SK-N-DZ (cell line): Measurements from ENCODE around the gene ANAPC10.
"Not testable (repeated sequence)": the region's sequence is repeated elsewhere in the genome, so short reads cannot be mapped to it uniquely, and the experiment has no call there.

ENCODE experiments used
- DNase-seq: peaks from one replicate; pipeline ENCODE4 v3.0.0-alpha.2; 2015; ENCODE audit warnings: low spot score

ANAPC10 gene

GRCh38 chr4:145003675-145004074, 94.3 kb downstream of the ANAPC10 start:
- DNase-seq: no peak

DNA sequence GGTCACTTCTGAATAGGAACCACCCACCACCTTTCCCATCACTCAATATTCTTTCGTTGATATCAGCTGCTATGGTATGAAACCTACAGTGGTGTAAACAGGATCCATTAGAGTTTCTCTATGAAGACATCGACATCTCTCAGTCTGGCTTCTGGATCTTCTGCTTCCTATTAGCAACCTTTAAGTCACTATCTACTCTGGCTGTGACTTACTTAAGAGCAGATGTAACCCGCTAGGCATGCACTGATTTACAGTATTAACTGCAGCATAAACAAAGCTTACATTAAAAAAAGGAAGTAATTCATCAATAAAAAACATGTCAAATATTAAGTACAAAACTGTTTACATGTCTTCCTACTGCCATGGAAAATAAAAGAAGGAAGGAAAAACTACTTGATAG, 96.4 kb downstream of the ANAPC10 start:
- no peak for DNase-seq

DNA sequence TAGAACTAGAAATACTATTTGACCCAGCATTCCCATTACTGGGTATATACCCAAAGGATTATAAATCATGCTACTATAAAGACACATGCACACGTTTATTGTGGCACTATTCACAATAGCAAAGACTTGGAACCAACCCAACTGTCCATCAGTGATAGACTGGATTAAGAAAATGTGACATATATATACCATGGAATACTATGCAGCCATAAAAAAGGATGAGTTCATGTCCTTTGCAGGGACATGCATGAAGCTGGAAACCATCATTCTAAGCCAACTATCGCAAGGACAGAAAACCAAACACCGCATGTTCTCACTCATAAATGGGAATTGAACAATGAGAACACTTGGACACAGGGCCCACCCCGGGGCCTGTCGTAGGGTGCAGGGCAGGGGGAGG, 97.3 kb downstream of the ANAPC10 start:
- DNase-seq: not testable (repeated sequence)

DNA sequence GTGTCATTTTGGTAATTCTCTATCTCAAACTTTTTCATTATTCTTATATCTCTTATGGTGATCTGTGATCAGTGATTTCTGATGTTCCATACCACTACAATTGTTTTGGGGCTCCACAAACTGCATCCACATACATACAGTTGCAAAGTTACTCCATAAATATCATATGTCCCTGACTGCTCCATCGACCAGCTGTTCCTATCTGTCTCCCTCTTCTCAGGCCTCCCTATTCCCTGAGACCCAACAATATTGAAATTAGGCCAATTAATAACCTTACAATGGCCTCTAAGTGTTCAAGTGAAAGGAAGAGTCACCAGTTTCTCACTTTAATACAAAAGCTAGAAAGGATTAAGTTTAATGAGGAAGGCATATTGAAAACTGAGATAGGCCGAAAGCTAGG, 108.7 kb downstream of the ANAPC10 start:
- DNase-seq: no peak

DNA sequence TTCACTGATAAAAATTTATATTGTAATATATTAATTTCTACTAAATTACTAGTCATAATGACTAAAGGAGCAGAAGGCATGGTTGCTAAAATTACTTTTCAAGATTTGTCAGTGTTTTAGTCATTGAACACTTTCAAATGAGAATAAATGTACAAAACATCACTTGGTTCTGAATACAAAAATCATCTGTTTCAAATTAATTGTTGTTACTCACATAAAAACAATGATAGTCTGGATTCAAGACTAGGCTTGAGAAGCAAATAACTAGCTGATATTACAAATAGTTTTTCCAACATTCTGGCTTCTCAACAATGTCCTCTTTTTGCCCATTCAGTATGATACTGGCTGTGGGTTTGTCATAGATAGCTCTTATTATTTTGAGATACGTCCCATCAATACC, 112.5 kb downstream of the ANAPC10 start:
- DNase-seq: no peak

DNA sequence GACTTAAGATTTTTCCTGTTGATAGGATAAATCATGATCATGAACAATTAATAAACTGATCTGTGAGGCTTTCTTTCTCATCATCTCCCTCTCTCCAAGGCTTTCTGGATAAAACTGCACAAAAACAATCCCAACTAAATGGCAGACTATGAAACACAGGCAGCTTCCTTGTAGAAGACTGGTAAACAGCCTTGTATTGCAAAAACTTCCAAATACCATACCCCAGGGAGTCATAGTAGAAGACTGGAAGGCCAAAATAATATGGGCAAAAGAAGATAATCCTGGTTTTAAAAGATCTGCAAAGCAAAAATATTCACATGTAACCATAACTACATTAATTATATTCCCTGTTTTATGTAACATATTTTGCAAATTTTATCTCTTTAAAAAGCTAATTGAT, 113.0 kb downstream of the ANAPC10 start:
- DNase-seq: no peak

GRCh38 chr4:144984241-144984640, 113.8 kb downstream of the ANAPC10 start:
- DNase-seq: no peak

- no peak for DNase-seq
Measured at GRCh38 chr4:144975718-144976117, 122.3 kb downstream of the ANAPC10 start.

DNA sequence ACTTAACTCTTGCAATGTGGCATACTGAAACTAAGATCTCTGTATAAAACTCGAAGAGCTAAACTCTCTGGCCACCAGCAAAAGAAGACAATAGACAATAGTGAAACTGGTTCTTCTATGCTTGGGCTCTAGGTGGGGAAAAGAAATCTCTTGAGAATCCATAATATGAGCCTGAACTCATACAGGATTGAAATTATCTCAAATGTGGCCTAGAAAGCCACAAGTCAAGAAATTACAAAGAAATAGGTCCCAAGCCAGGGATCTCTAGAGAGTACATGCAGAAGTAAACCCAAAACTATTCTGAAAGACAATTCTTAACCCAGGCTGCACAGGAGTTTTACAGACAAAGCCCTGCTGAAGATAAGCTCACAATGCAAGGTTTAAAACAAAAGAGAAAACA, 127.4 kb downstream of the ANAPC10 start:
- DNase-seq: no peak

- DNase-seq: no peak
Measured at GRCh38 chr4:144969821-144970220, 128.2 kb downstream of the ANAPC10 start.

- DNase-seq: no peak
Measured at GRCh38 chr4:144968606-144969005, 129.4 kb downstream of the ANAPC10 start.

- DNase-seq: no peak
Measured at GRCh38 chr4:144967161-144967560, 130.8 kb downstream of the ANAPC10 start.

- no peak for DNase-seq
Measured at GRCh38 chr4:144962300-144962699, 135.7 kb downstream of the ANAPC10 start.

DNA sequence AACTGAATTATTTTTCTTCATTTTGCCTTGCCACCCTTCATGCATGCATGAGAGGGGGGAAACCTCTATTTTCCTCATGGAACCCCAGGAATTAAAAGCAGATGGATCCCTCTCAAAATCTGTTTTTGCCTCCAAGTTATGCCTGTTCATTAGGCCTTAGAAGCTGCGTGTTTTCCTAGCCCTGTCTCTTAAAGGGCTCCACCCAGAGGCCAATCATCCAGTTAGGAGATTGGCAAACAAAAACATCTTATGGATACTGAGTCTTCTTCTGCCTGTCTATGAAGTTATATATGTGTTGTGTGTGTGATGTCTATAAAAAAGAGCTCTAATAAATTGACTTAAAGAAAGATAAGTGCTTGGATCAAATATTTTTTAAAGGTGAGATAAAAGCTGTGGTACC, 142.9 kb downstream of the ANAPC10 start:
- peak; percentile 1 for DNase-seq

DNA sequence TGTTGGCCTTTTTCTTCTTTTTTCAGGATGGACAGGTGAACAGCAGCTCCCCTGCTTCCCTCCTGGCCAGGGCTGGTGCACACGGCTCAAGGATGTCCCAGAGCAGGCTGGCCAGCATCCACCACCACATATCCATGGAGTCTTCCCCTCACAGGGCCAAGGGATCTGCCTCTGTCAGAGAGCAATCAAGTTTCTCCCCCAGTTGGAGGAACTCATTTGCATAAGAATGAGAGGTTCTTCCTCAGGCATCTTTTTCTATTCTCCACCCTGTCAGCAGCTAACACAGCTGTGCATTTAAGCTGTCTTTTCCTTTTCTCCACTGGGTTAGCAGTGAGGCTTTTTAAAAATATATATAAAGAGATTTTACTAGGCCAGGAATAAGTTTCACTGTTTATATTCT, 143.8 kb downstream of the ANAPC10 start:
- no peak for DNase-seq

GRCh38 chr4:144948421-144948820, 149.6 kb downstream of the ANAPC10 start:
- DNase-seq: no peak

DNA sequence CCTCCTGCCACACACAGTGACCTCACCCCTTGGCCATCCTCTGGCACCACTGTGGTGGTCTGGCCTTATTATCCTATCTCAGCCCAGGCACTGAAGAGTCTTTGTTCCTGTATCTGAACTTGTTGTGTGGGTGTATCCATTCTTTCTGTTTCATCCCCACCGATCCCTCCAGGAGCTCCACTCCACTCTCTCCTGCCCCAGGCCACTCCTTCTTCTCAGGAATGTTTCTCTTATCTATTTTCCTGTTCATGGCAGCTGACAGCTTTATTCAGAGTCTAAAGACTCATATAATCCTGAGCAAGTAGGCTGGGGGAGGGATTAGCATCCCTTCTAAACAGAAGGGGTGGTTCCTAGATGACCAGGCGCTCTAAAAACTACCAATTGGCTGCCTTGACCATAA, 150.0 kb downstream of the ANAPC10 start:
- DNase-seq: no peak
